Psoas muscle (tissue), 8 donors: ENCODE results near the gene LRRC3C. TPM values are rescaled to one million over a fixed set of nuclear protein-coding genes. Genes with fewer than 3 reads are reported as not detected.
"Not testable (repeated sequence)": the region's sequence is repeated elsewhere in the genome, so short reads cannot be mapped to it uniquely, and the experiment has no call there.

Experiments
- ATAC-seq, 4 donors: fragments of 200-7000 bp; cut with Tn5 transposase; one replicate each; pipeline ENCODE4 v1.9.1; 2020; ENCODE audit warnings: moderate library complexity in 3 of 4, mild to moderate bottlenecking in 2 of 4
- DNase-seq, 2 donors: peaks; one replicate each; pipeline ENCODE4 v3.0.0-alpha.2; 2020
- H3K27ac ChIP-seq: fragments of 200-600 bp; one replicate; pipeline ENCODE4 v1.8.0; 2022
- H3K27me3 ChIP-seq, 3 donors: fragments of 200-600 bp in 1 of 3; one replicate each; pipeline versions ENCODE4 v1.6.1 to v1.8.0; 2013 to 2022; ENCODE audit warnings: low read length in 2 of 3, mild to moderate bottlenecking in 2 of 3, moderate library complexity in 1 of 3; ENCODE audit not compliant: insufficient read depth in 3 of 3
- H3K36me3 ChIP-seq, 2 donors: fragments of 200-600 bp in 1 of 2; one replicate each; pipeline versions ENCODE4 v1.6.1 to v1.8.0; 2013 to 2022; ENCODE audit warnings: low read depth in 1 of 2, mild to moderate bottlenecking in 1 of 2, moderate library complexity in 1 of 2; ENCODE audit not compliant: insufficient read depth in 1 of 2
- H3K4me1 ChIP-seq: fragments of 200-600 bp; one replicate; pipeline ENCODE4 v1.8.0; 2022
- H3K4me3 ChIP-seq: fragments of 200-600 bp; one replicate; pipeline ENCODE4 v1.8.0; 2022; ENCODE audit warnings: mild to moderate bottlenecking
- H3K9me3 ChIP-seq: fragments of 200-600 bp; one replicate; pipeline ENCODE4 v1.8.0; 2022
- WGBS, 3 donors: extraction: QIAGEN DNeasy Blood & Tissue Kit; methylation state at CpG; one replicate each; pipeline versions ENCODE4 v1.1.6 to v1.1.7; 2013; 5-methylcytosine and 5-hydroxymethylcytosine counted together
- intact Hi-C, 2 donors: fragments of 100-400 bp; cut with DNase I; formaldehyde crosslinking; loops; one replicate each; pipeline versions ENCODE4 v1.11.0 to v1.14.2; 2022
- polyA plus RNA-seq, 3 donors: library from polyadenylated mRNA; stranded (reverse); fragments of 200-250 nt; gene quantifications; one replicate each; pipeline ENCODE4 v1.2.3, GENCODE V29; 2013
- total RNA-seq, 4 donors: library from RNA; stranded (reverse); fragmentation: NEBNext Ultra II Directional in 2 of 4; extraction: Animal tissue kit (Norgen Biotek cat#: 25700) in 2 of 4; gene quantifications; one replicate each; pipeline versions ENCODE4 v1.2.1 to v1.2.4, GENCODE V29; 2021 to 2023
- TF ChIP-seq, protein P1 (sequence below): fragments of 200-600 bp; IDR thresholded peaks from one replicate; pipeline ENCODE4 v1.8.0; 2022; ENCODE audit warnings: antibody characterized with exemption
- donor health status: healthy with polysubstance abuse.
- donor health status: DM: no; HTN: no; CAD: no; lungs with moderate emphysema.
- donor health status: Bipolar disorder and iron deficiency.
- donor health status: healthy.
- donor health status: DM: yes; HTN: yes; CAD: no.
- donor health status: DM: no; HTN: no; CAD: no.
- donor health status: DM: no; HTN: no; CAD: no.
- donor health status: DM: yes; HTN: yes; CAD: no.

LRRC3C gene
- total and polyA plus RNA-seq, 7 donors: 0.04 TPM; not detected in 6

DNA sequence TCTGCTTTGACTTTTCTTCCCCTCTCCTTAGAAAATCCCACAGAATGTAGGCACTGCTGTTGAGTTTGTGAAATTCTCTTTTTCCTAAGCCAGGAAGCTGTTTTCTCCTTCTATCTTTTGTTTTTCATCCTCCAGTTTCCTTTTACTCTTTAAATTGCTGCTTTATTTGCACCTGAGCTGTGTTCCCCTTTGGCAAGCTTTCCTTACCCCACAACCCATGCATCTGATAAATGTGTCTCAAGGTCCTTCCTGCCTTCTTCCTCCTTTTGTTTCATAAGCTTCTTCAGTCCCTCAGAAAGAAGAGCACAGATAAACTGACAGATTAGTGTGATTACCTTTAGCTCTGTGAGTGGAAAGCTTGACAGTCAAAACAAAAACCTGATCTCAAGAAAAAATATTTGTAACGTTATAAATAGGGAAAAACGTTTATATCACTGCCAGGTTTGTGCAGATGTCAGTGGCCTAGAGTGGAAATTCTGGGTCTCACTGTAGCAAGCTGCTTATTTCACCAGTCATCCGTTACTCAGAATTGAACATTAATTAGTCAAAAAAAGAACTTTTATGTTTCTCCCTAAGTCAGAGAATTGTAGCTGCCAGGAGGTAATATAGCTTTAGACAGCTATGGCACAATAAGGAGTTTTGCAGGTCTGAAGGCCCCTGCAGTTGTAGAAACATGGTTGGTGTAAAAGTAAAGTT, 32.7 kb upstream of the LRRC3C start:
- TF ChIP-seq, protein P1, sequence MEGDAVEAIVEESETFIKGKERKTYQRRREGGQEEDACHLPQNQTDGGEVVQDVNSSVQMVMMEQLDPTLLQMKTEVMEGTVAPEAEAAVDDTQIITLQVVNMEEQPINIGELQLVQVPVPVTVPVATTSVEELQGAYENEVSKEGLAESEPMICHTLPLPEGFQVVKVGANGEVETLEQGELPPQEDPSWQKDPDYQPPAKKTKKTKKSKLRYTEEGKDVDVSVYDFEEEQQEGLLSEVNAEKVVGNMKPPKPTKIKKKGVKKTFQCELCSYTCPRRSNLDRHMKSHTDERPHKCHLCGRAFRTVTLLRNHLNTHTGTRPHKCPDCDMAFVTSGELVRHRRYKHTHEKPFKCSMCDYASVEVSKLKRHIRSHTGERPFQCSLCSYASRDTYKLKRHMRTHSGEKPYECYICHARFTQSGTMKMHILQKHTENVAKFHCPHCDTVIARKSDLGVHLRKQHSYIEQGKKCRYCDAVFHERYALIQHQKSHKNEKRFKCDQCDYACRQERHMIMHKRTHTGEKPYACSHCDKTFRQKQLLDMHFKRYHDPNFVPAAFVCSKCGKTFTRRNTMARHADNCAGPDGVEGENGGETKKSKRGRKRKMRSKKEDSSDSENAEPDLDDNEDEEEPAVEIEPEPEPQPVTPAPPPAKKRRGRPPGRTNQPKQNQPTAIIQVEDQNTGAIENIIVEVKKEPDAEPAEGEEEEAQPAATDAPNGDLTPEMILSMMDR: no peak
- H3K4me3 ChIP-seq: no peak overlapping the region
- H3K27ac ChIP-seq: no peak overlapping the region
- H3K36me3 ChIP-seq: no peaks in the 10 kb centered on the region
- 27 to 33% (median 30%) methylated on average over 3 of the region's 3 CpGs for WGBS, 3 donors
- ATAC-seq (no peak), DNase-seq (no peak)
- no peaks in the 10 kb centered on the region for H3K4me1 ChIP-seq
- H3K9me3 ChIP-seq: no peaks in the 10 kb centered on the region
- peaks cover 0 to 10% (median 5%) of the 10 kb centered on the region in 3 donors for H3K27me3 ChIP-seq
- intact Hi-C loops: no loop called here

DNA sequence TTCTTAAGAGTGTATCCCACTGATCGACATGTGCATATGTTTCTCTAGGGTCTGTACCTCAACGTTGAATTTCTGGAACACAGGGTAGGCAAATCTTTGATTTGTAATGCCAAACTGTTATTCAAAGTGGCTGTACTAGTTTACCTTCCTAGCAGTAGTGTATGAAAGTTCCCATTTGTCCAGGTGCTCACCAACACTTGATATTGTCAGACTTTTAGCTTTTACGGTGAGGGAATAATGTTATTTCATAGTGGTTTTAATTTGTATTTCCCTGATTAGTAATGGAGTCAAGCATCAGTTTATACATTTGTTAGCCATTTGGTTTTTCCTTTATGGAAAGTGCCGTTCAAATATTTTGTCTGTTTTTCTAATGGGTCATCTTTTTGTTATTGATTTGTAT, 29.4 kb upstream of the LRRC3C start:
- no peaks in the 10 kb centered on the region for H3K4me1 ChIP-seq
- 79 to 94% (median 85%) methylated on average over 4 of the region's 4 CpGs for WGBS, 3 donors
- intact Hi-C loops: no loop called here

DNA sequence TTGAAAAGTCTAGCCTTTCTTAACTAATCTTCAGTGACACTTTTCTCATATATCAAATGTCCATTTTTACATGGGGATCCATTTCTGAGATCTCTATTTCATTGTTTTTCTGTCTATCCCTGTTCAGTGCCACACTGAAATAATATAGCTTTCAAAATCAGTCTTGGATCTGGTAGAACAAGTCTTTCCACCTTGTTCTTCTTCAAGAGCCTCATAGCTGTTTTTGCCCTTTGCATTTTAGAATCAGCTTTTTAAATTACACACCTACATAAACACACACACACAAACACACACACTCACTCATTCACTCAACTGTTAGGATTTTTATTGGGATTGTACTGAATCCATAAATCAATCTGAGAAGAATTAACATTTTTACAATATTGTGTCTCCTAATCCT, 28.3 kb upstream of the LRRC3C start:
- TF ChIP-seq, protein P1: no peak
- ATAC-seq: no peak

More for the DNA sequence above, 29.4 kb upstream of the LRRC3C start:
- TF ChIP-seq, protein P1: no peak
- Histone ChIP-seq H3K4me3 (no peak overlapping the region), H3K27ac (no peak overlapping the region), H3K9me3 (no peaks in the 10 kb centered on the region), H3K27me3 (no peaks in the 10 kb centered on the region), H3K36me3 (no peaks in the 10 kb centered on the region)
- DNase-seq: no peak
- no peak for ATAC-seq

DNA sequence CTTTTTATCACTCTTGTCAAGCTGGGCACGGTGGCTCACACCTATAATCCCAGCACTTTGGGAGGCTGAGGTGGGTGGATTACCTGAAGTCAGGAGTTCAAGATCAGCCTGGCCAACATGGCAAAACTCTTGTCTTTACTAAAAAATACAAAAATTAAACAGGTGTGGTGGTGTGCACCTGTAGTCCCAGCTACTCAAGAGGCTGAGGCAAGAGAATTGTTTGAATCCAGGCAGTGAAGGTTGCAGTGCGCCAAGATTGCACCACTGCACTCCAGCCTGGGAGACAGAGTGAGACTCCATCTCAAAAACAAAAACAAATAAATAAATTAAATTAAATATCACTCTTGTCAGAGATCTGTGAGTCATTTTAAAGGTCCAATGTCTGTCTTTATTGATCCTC, 25.5 kb upstream of the LRRC3C start:
- DNase-seq, ATAC-seq, H3K27me3 ChIP-seq, H3K4me1 ChIP-seq, H3K27ac ChIP-seq, H3K9me3 ChIP-seq, H3K36me3 ChIP-seq, H3K4me3 ChIP-seq, intact Hi-C loops: not testable (repeated sequence)
- 89 to 93% (median 89%) methylated on average over 2 of the region's 2 CpGs for WGBS, 3 donors

More for the DNA sequence above, 28.3 kb upstream of the LRRC3C start:
- intact Hi-C loops: no loop called here
- no peak overlapping the region for H3K27ac ChIP-seq
- no peak overlapping the region for H3K4me3 ChIP-seq
- no peak for DNase-seq
- H3K9me3 ChIP-seq: no peaks in the 10 kb centered on the region
- no peaks in the 10 kb centered on the region for H3K27me3 ChIP-seq
- no peaks in the 10 kb centered on the region for H3K4me1 ChIP-seq
- H3K36me3 ChIP-seq: no peaks in the 10 kb centered on the region

DNA sequence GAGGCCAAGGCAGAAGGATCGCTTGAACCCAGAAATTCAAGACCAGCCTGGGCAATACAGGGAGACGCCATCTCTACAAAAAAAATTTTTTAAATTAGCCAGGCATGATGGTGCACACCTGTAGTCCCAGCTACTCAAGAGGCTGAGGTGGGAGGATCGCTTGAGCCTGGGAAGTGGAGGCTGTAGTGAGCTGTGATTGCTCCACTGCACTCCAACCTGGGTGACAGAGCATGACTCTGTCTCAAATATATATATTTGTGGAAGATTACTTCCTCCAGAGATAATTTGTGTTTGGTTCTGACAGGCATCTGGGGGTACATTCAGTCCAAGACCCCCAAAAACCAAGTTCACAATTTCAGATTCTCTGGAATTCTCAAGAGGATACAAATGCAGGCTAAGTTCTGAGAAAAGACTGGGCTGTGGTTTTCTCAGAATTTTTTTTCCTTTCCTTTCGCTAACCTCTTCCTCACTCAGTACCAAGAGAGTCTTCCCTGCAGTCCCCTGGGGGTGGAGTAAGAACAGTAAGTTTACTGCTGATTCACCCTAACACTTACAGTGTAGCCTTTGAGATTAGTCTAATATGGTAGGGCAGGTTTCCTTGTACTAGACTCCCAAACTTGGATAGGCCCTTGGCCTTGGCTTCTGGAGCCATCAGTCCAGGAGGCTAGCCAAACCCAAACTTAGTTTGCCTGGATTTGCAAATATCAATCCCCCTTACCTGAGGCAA, 24.2 kb upstream of the LRRC3C start:
- no peaks in the 10 kb centered on the region for H3K27me3 ChIP-seq
- no peaks in the 10 kb centered on the region for H3K9me3 ChIP-seq
- ATAC-seq: no peak
- TF ChIP-seq, protein P1: no peak
- H3K27ac ChIP-seq: no peak overlapping the region
- H3K36me3 ChIP-seq: peaks cover 0 to 5% of the 10 kb centered on the region in 2 donors
- no peaks in the 10 kb centered on the region for H3K4me1 ChIP-seq
- H3K4me3 ChIP-seq: no peak overlapping the region
- intact Hi-C loops: no loop called here
- no peak for DNase-seq
- WGBS, 3 donors: 85 to 93% (median 91%) methylated on average over 4 of the region's 4 CpGs
